H9 (cell line): ENCODE results near the gene RASL10B. TPM values are rescaled to one million over a fixed set of nuclear protein-coding genes. Genes with fewer than 3 reads are reported as not detected.

Experiments used
- DNase-seq: peaks from one replicate; pipeline ENCODE4 v3.0.0-alpha.2; 2017
- H2AFZ ChIP-seq: one replicate; pipeline ENCODE4 v1.6.1; 2013; ENCODE audit warnings: mild to moderate bottlenecking, low read length, control low read depth, moderate library complexity
- H2AK5ac ChIP-seq: 2 replicates; pipeline ENCODE4 v1.6.1; 2013; ENCODE audit warnings: low read length, control low read depth, mixed read lengths; ENCODE audit not compliant: insufficient read length
- H2BK120ac ChIP-seq: one replicate; pipeline ENCODE4 v1.6.1; 2013; ENCODE audit warnings: low read depth, mild to moderate bottlenecking, low read length, control low read depth, inconsistent platforms; ENCODE audit not compliant: poor library complexity, severe bottlenecking
- H2BK12ac ChIP-seq: 2 replicates; pipeline ENCODE4 v1.6.1; 2013; ENCODE audit warnings: low read length, control low read depth, mixed read lengths, low read depth; ENCODE audit not compliant: insufficient read length
- H2BK15ac ChIP-seq: 2 replicates; pipeline ENCODE4 v1.6.1; 2013; ENCODE audit warnings: low read depth, low read length, control low read depth
- H2BK20ac ChIP-seq: one replicate; pipeline ENCODE4 v1.6.1; 2013; ENCODE audit warnings: low read depth, mild to moderate bottlenecking, low read length, control low read depth, inconsistent platforms; ENCODE audit not compliant: poor library complexity, severe bottlenecking
- H2BK5ac ChIP-seq: 2 replicates; pipeline ENCODE4 v1.6.1; 2013; ENCODE audit warnings: low read length, control low read depth, mixed read lengths; ENCODE audit not compliant: insufficient read length
- H3K14ac ChIP-seq: 2 replicates; pipeline ENCODE4 v1.6.1; 2013; ENCODE audit warnings: low read length, control low read depth; ENCODE audit not compliant: insufficient read depth
- H3K18ac ChIP-seq: 2 replicates; pipeline ENCODE4 v1.6.1; 2013; ENCODE audit warnings: low read depth, mild to moderate bottlenecking, mixed read lengths, low read length, control low read depth; ENCODE audit not compliant: insufficient read length
- H3K23ac ChIP-seq: 2 replicates; pipeline ENCODE4 v1.6.1; 2013; ENCODE audit warnings: low read length, control low read depth, mixed read lengths, low read depth; ENCODE audit not compliant: insufficient read length
- H3K23me2 ChIP-seq: 2 replicates; pipeline ENCODE4 v1.6.1; 2013; ENCODE audit warnings: low read depth, mild to moderate bottlenecking, mixed read lengths, low read length, control low read depth; ENCODE audit not compliant: insufficient read length, poor library complexity, severe bottlenecking
- H3K27ac ChIP-seq: 2 replicates; pipeline ENCODE4 v1.5.1; 2013; ENCODE audit warnings: low read length, control low read depth, mixed read lengths, low read depth; ENCODE audit not compliant: insufficient read length
- H3K27me3 ChIP-seq: 2 replicates; pipeline ENCODE4 v1.6.1; 2013; ENCODE audit warnings: low read length, control low read depth, inconsistent platforms; ENCODE audit not compliant: insufficient read depth
- H3K4ac ChIP-seq: 2 replicates; pipeline ENCODE4 v1.6.1; 2013; ENCODE audit warnings: low read depth, mild to moderate bottlenecking, control low read depth, inconsistent platforms, low read length, moderate library complexity
- H3K4me1 ChIP-seq: 2 replicates; pipeline ENCODE4 v1.6.1; 2013; ENCODE audit warnings: low read length, control low read depth, inconsistent platforms; ENCODE audit not compliant: insufficient read depth
- H3K4me2 ChIP-seq: 2 replicates; pipeline ENCODE4 v1.6.1; 2013; ENCODE audit warnings: low read length, control low read depth, mixed read lengths; ENCODE audit not compliant: insufficient read length, insufficient read depth
- H3K56ac ChIP-seq: 2 replicates; pipeline ENCODE4 v1.6.1; 2013; ENCODE audit warnings: low read depth, mild to moderate bottlenecking, mixed read lengths, low read length, control low read depth; ENCODE audit not compliant: insufficient read length
- H3K79me1 ChIP-seq: 2 replicates; pipeline ENCODE4 v1.6.1; 2013; ENCODE audit warnings: low read depth, mild to moderate bottlenecking, moderate library complexity, low read length, control low read depth, inconsistent platforms; ENCODE audit not compliant: insufficient read depth, poor library complexity, severe bottlenecking
- H3K79me2 ChIP-seq: 2 replicates; pipeline ENCODE4 v1.6.1; 2013; ENCODE audit warnings: low read length, control low read depth, inconsistent platforms; ENCODE audit not compliant: insufficient read depth
- H3K9ac ChIP-seq: 2 replicates; pipeline ENCODE4 v1.6.1; 2013; ENCODE audit warnings: low read length, control low read depth, mixed read lengths; ENCODE audit not compliant: insufficient read length; ENCODE audit errors: extremely low read depth
- H3K9me3 ChIP-seq: one replicate; pipeline ENCODE4 v1.6.1; 2013; ENCODE audit warnings: low read depth, low read length, inconsistent platforms; ENCODE audit not compliant: control insufficient read depth
- H3T11ph ChIP-seq: one replicate; pipeline ENCODE4 v1.6.1; 2013; ENCODE audit warnings: mild to moderate bottlenecking, low read length, control low read depth, inconsistent platforms
- H4K20me1 ChIP-seq: one replicate; pipeline ENCODE4 v1.6.1; 2013; ENCODE audit not compliant: control insufficient read depth, insufficient read length, insufficient read depth
- H4K5ac ChIP-seq: 2 replicates; pipeline ENCODE4 v1.6.1; 2013; ENCODE audit warnings: low read depth, mild to moderate bottlenecking, mixed read lengths, low read length, control low read depth; ENCODE audit not compliant: insufficient read length
- H4K8ac ChIP-seq: replicated peaks from 2 replicates; pipeline ENCODE4 v1.6.1; 2013; ENCODE audit warnings: low read length, control low read depth, mixed read lengths, low read depth; ENCODE audit not compliant: insufficient read length
- H4K91ac ChIP-seq: 2 replicates; pipeline ENCODE4 v1.6.1; 2013; ENCODE audit warnings: low read depth, mild to moderate bottlenecking, moderate library complexity, mixed read lengths, low read length, control low read depth; ENCODE audit not compliant: insufficient read length
- H3K27ac Mint-ChIP-seq, 3 experiments: 2 replicates in 2 of 3; 3 replicates in 1 of 3; pipeline ENCODE4 v1.8.0; 2020 to 2021; ENCODE audit warnings: mixed read lengths in 3 of 3, mild to moderate bottlenecking in 1 of 3, moderate library complexity in 1 of 3
- H3K27me3 Mint-ChIP-seq: 2 replicates; pipeline ENCODE4 v1.8.0; 2021; ENCODE audit warnings: low read depth, mild to moderate bottlenecking, moderate library complexity, mixed read lengths
- H3K36me3 Mint-ChIP-seq, 3 experiments: 2 replicates in 2 of 3; 3 replicates in 1 of 3; pipeline ENCODE4 v1.8.0; 2020 to 2021; ENCODE audit warnings: low read depth in 3 of 3, mixed read lengths in 3 of 3; ENCODE audit not compliant: insufficient read depth in 1 of 3
- H3K4me1 Mint-ChIP-seq, 2 experiments: 2 replicates each; pipeline ENCODE4 v1.8.0; 2020; ENCODE audit warnings: mixed read lengths in 2 of 2
- H3K4me3 Mint-ChIP-seq, 2 experiments: 2 replicates in 1 of 2; 3 replicates in 1 of 2; pipeline ENCODE4 v1.8.0; 2020 to 2021; ENCODE audit warnings: mild to moderate bottlenecking in 2 of 2, mixed read lengths in 2 of 2, moderate library complexity in 1 of 2
- H3K9me3 Mint-ChIP-seq, 2 experiments: 2 replicates in 1 of 2; 3 replicates in 1 of 2; pipeline ENCODE4 v1.8.0; 2020; ENCODE audit warnings: mild to moderate bottlenecking in 2 of 2, mixed read lengths in 2 of 2, moderate library complexity in 1 of 2
- CTCF ChIP-seq: fragments of 200-600 bp; sonication (generic); conservative IDR thresholded peaks from 3 replicates; pipeline ENCODE4 v1.8.0; 2021; ENCODE audit warnings: antibody characterized with exemption, mild to moderate bottlenecking
- WGBS: extraction: QIAGEN DNeasy Blood & Tissue Kit; methylation state at CpG from one replicate; pipeline ENCODE4 v1.1.7; 2013; ENCODE audit warnings: missing lambda C conversion rate, low lambda C conversion rate, mixed read lengths; ENCODE audit not compliant: insufficient read length; ENCODE audit errors: extremely low coverage; 5-methylcytosine and 5-hydroxymethylcytosine counted together
- total RNA-seq: library from RNA; stranded (reverse); gene quantifications from 2 replicates; pipeline ENCODE4 v1.2.1, GENCODE V29; 2021

Gene RASL10B
- total RNA-seq, 1 experiment from 2014 or later: 15.9 TPM

GRCh38 chr17:35726127-35726952 lies 5.1 kb upstream of the RASL10B start:
- H3K9me3 ChIP-seq: no peaks in the 10 kb centered on the region

More at GRCh38 chr17:35726127-35726952, 5.1 kb upstream of the RASL10B start:
- Histone ChIP-seq H3K23ac (no peak overlapping the region), H2BK20ac (no peak overlapping the region), H3K27me3 (no peaks in the 10 kb centered on the region), H2BK120ac (no peak overlapping the region), H2AK5ac (no peak overlapping the region), H3K56ac (no peak overlapping the region), H2BK15ac (no peak overlapping the region), H3K79me2 (no peaks in the 10 kb centered on the region), H2AFZ (no peak overlapping the region), H3K14ac (no peak overlapping the region), H3K18ac (no peak overlapping the region), H3K27ac (no peak overlapping the region), H4K8ac (no peak overlapping the region), H4K20me1 (no peaks in the 10 kb centered on the region), H3K23me2 (no peaks in the 10 kb centered on the region), H4K91ac (no peak overlapping the region), H2BK5ac (no peak overlapping the region), H3K79me1 (no peaks in the 10 kb centered on the region), H3K9ac (no peak overlapping the region), H3T11ph (no peak overlapping the region), H3K4me1 (0 out of 2 replicates have a peak, but pooled peaks cover 3% of the 10 kb centered on the region), H2BK12ac (no peak overlapping the region), H3K4me2 (no peak overlapping the region), H4K5ac (no peak overlapping the region), H3K4ac (no peak overlapping the region)
- Mint-ChIP-seq H3K27me3 (peaks cover 15% of the 10 kb centered on the region), H3K36me3 (peaks cover 7 to 29% (median 27%) of the 10 kb centered on the region in 3 experiments; a peak in 6 of 7 replicates), H3K9me3 (no peaks in the 10 kb centered on the region), H3K4me3 (no peak overlapping the region), H3K27ac (peak overlapping the region in 1 of 3 experiments; percentile 71; a peak in 1 of 7 replicates), H3K4me1 (peaks cover 33 to 44% of the 10 kb centered on the region in 2 experiments)
- no peak for TF ChIP-seq CTCF
- no CpG with 5 or more reads among the region's 6 CpGs for WGBS
- DNase-seq: peak; percentile 58
